HEK293T (cell line): ENCODE results near the gene AJM1.

ENCODE experiments used
- ELF4 ChIP-seq: fragments of 450-650 bp; IDR thresholded peaks from 2 replicates; pipeline ENCODE4 v1.6.1; 2017; ENCODE audit warnings: antibody characterized with exemption
- HDGF ChIP-seq: fragments of 450-650 bp; IDR thresholded peaks from 2 replicates; pipeline ENCODE4 v1.6.1; 2017; ENCODE audit warnings: antibody characterized with exemption, borderline replicate concordance
- L3MBTL2 ChIP-seq: fragments of 450-650 bp; conservative IDR thresholded peaks from 2 replicates; pipeline ENCODE4 v1.6.1; 2016; ENCODE audit warnings: mild to moderate bottlenecking
- NFRKB ChIP-seq: fragments of 450-650 bp; IDR thresholded peaks from 2 replicates; pipeline ENCODE4 v1.6.1; 2016; ENCODE audit warnings: mild to moderate bottlenecking, moderate library complexity
- SUZ12 ChIP-seq: fragments of 450-650 bp; IDR thresholded peaks from 2 replicates; pipeline ENCODE4 v1.6.1; 2016; ENCODE audit warnings: mild to moderate bottlenecking
- ZNF384 ChIP-seq: fragments of 450-650 bp; IDR thresholded peaks from 2 replicates; pipeline ENCODE4 v1.6.1; 2016

- TF ChIP-seq ZNF384 = no peak
- no peak for TF ChIP-seq ELF4
- TF ChIP-seq L3MBTL2 = no peak
- TF ChIP-seq NFRKB = no peak
- no peak for TF ChIP-seq SUZ12
- no peak for TF ChIP-seq HDGF
Observed at GRCh38 chr9:136796238-136796774, 46.0 kb upstream of the AJM1 start, which contains the start of gene CCDC183.
